ENCODE measurements around the gene HSPBP1. TPM values are rescaled to one million over a fixed set of nuclear protein-coding genes. Genes with fewer than 3 reads are reported as not detected.

Gene HSPBP1
- total and polyA plus RNA-seq, 2 of the 13 experiments (the other 11 are each of a cell fraction or from before 2014, with no cell fraction given): 22.3 to 33.7 TPM

GRCh38 chr19:55279770-55280643 lies at the start of gene HSPBP1 (continued):
- TF ChIP-seq, protein P1, sequence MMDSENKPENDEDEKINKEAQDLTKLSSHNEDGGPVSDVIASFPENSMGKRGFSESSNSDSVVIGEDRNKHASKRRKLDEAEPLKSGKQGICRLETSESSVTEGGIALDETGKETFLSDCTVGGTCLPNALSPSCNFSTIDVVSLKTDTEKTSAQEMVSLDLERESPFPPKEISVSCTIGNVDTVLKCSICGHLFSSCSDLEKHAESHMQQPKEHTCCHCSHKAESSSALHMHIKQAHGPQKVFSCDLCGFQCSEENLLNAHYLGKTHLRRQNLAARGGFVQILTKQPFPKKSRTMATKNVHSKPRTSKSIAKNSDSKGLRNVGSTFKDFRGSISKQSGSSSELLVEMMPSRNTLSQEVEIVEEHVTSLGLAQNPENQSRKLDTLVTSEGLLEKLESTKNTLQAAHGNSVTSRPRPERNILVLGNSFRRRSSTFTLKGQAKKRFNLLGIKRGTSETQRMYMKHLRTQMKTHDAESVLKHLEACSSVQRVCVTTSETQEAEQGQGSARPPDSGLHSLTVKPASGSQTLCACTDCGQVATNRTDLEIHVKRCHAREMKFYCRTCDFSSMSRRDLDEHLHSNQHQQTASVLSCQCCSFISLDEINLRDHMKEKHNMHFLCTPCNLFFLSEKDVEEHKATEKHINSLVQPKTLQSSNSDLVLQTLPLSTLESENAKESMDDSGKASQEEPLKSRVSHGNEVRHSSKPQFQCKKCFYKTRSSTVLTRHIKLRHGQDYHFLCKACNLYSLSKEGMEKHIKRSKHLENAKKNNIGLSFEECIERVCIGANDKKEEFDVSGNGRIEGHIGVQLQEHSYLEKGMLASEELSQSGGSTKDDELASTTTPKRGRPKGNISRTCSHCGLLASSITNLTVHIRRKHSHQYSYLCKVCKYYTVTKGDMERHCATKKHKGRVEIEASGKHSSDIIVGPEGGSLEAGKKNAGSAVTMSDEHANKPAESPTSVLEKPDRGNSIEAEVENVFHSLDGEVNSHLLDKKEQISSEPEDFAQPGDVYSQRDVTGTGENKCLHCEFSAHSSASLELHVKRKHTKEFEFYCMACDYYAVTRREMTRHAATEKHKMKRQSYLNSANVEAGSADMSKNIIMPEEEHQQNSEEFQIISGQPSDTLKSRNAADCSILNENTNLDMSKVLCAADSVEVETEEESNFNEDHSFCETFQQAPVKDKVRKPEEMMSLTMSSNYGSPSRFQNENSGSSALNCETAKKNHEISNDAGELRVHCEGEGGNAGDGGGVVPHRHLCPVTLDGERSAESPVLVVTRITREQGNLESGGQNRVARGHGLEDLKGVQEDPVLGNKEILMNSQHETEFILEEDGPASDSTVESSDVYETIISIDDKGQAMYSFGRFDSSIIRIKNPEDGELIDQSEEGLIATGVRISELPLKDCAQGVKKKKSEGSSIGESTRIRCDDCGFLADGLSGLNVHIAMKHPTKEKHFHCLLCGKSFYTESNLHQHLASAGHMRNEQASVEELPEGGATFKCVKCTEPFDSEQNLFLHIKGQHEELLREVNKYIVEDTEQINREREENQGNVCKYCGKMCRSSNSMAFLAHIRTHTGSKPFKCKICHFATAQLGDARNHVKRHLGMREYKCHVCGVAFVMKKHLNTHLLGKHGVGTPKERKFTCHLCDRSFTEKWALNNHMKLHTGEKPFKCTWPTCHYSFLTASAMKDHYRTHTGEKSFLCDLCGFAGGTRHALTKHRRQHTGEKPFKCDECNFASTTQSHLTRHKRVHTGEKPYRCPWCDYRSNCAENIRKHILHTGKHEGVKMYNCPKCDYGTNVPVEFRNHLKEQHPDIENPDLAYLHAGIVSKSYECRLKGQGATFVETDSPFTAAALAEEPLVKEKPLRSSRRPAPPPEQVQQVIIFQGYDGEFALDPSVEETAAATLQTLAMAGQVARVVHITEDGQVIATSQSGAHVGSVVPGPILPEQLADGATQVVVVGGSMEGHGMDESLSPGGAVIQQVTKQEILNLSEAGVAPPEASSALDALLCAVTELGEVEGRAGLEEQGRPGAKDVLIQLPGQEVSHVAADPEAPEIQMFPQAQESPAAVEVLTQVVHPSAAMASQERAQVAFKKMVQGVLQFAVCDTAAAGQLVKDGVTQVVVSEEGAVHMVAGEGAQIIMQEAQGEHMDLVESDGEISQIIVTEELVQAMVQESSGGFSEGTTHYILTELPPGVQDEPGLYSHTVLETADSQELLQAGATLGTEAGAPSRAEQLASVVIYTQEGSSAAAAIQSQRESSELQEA (CRISPR knock-in tag; IDR thresholded peaks at IDR 0.05; ENCODE audit: not compliant biosample characterization): no peak
- peak; percentile 76 for TF ChIP-seq PBX2 (CRISPR knock-in tag; IDR thresholded peaks at IDR 0.05)
- no peak for TF ChIP-seq MED13 (CRISPR knock-in tag; IDR thresholded peaks at IDR 0.05)
- TF ChIP-seq ZFY (CRISPR knock-in tag; IDR thresholded peaks at IDR 0.05): peak; percentile 49
- 0 out of 2 replicates have a peak, but pooled peaks have one; percentile 5 for TF ChIP-seq THAP7 (CRISPR knock-in tag; IDR thresholded peaks at IDR 0.05)
- TF ChIP-seq ZNF232 (CRISPR knock-in tag; IDR thresholded peaks at IDR 0.05; ENCODE audit: borderline replicate concordance): no peak; the same call in 1 of the 2 replicates
- TF ChIP-seq, protein P2, sequence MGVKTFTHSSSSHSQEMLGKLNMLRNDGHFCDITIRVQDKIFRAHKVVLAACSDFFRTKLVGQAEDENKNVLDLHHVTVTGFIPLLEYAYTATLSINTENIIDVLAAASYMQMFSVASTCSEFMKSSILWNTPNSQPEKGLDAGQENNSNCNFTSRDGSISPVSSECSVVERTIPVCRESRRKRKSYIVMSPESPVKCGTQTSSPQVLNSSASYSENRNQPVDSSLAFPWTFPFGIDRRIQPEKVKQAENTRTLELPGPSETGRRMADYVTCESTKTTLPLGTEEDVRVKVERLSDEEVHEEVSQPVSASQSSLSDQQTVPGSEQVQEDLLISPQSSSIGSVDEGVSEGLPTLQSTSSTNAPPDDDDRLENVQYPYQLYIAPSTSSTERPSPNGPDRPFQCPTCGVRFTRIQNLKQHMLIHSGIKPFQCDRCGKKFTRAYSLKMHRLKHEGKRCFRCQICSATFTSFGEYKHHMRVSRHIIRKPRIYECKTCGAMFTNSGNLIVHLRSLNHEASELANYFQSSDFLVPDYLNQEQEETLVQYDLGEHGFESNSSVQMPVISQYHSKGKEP (CRISPR knock-in tag; IDR thresholded peaks at IDR 0.05): no peak
- 0 out of 2 replicates have a peak, but pooled peaks have one; percentile 36 for TF ChIP-seq GMEB2 (CRISPR knock-in tag; IDR thresholded peaks at IDR 0.05; ENCODE audit: low read depth)
- no peak for TF ChIP-seq PAF1 (CRISPR knock-in tag; IDR thresholded peaks at IDR 0.05)
- TF ChIP-seq YY1 (IDR thresholded peaks at IDR 0.05; ENCODE audit: insufficient read depth, insufficient replicate concordance, low read depth, low read length): peak; percentile 99
- TF ChIP-seq TFE3 (CRISPR knock-in tag; IDR thresholded peaks at IDR 0.05): no peak

Data from HepG2 (cell line).